GM19372 (cell line): ENCODE measurements around the gene ECHS1.

ENCODE experiments used
- ATAC-seq: cut with Tn5 transposase; IDR thresholded peaks from one replicate; pipeline ENCODE4 v1.9.1; 2021; ENCODE audit warnings: mild to moderate bottlenecking, low read depth, moderate library complexity; ENCODE audit not compliant: unreplicated experiment

Gene ECHS1

GRCh38 chr10:133361227-133361626, 11.9 kb downstream of the ECHS1 start:
- ATAC-seq = no peak

- no peak for ATAC-seq
Observed at GRCh38 chr10:133359972-133360610, 13.1 kb downstream of the ECHS1 start.

GRCh38 chr10:133359554-133359971, 13.6 kb downstream of the ECHS1 start:
- ATAC-seq = no peak

GRCh38 chr10:133358925-133359310, 14.2 kb downstream of the ECHS1 start:
- ATAC-seq = no peak

- ATAC-seq = no peak
Observed at GRCh38 chr10:133358162-133358924, 14.8 kb downstream of the ECHS1 start.

- peak; percentile 78 for ATAC-seq
Observed at GRCh38 chr10:133357285-133358161, 15.6 kb downstream of the ECHS1 start, which contains the start of gene FUOM. Gene FUOM, minus strand, starts transcription at chr10:133358019. Its CDS starts 12 bp downstream, at chr10:133358007.

- no peak for ATAC-seq
Observed at GRCh38 chr10:133356549-133357284, 16.4 kb downstream of the ECHS1 start.

- no peak for ATAC-seq
Observed at GRCh38 chr10:133355991-133356390, 17.2 kb downstream of the ECHS1 start.

- ATAC-seq = no peak
Observed at GRCh38 chr10:133355266-133355665, 17.9 kb downstream of the ECHS1 start.

- ATAC-seq = no peak
Observed at GRCh38 chr10:133354672-133355240, 18.4 kb downstream of the ECHS1 start.

GRCh38 chr10:133353988-133354605, 19.1 kb downstream of the ECHS1 start:
- no peak for ATAC-seq

GRCh38 chr10:133353202-133353959, 19.8 kb downstream of the ECHS1 start:
- no peak for ATAC-seq

- no peak for ATAC-seq
Observed at GRCh38 chr10:133351408-133352318, 21.5 kb downstream of the ECHS1 start.

GRCh38 chr10:133350950-133351329, 22.2 kb downstream of the ECHS1 start:
- ATAC-seq = no peak

GRCh38 chr10:133350283-133350949, 22.7 kb downstream of the ECHS1 start:
- ATAC-seq = no peak

GRCh38 chr10:133349577-133350011, 23.6 kb downstream of the ECHS1 start:
- ATAC-seq = no peak

GRCh38 chr10:133349160-133349568, 24.0 kb downstream of the ECHS1 start:
- no peak for ATAC-seq
